ENCODE results near the gene IDH1.

- TF ChIP-seq EP300 (IDR thresholded peaks at IDR 0.05) (no peak), CTCF (IDR thresholded peaks at IDR 0.05) (no peak)
Observed at GRCh38 chr2:208192611-208193236, 62.1 kb downstream of the IDH1 start.

All from ovary (tissue), 3 donors.